Measurements from ENCODE around the gene MGAM2.

DNA sequence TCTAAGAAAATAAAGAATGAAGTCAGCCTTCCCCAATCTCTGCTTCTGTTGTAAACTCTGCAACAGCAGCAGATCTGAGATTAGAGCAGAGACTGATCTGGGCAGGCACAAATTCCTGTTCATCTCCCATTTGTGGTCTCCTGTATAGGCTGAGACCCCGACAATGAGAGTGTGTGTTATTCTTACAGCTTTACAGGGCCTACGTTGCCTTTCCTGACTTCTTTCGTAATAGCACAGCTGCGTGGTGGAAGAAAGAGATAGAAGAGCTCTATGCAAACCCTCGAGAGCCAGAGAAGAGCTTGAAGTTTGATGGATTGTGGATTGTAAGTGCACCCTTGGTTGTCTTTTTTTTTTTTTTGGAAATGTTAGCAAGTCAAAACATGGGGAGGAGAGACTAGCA lies 74.3 kb downstream of the MGAM2 start:
- TF ChIP-seq TOX (CRISPR knock-in tag; IDR thresholded peaks at IDR 0.05; ENCODE audit: borderline replicate concordance) (no peak), SNAI2 (CRISPR knock-in tag; IDR thresholded peaks at IDR 0.05) (no peak), PPARA (CRISPR knock-in tag; IDR thresholded peaks at IDR 0.05; ENCODE audit: borderline replicate concordance) (no peak), ISL1 (CRISPR knock-in tag; IDR thresholded peaks at IDR 0.05) (no peak)

All from SK-N-SH treated with all-trans-retinoic acid at 6 μM for 48 hours (cell line).